T-helper 2 cell (primary cell): ENCODE data around the gene PTRHD1.
"Not testable (repeated sequence)": the region's sequence is repeated elsewhere in the genome, so short reads cannot be mapped to it uniquely, and the experiment has no call there.

ENCODE experiments used
- DNase-seq, 5 experiments: peaks; one replicate each; pipeline versions ENCODE4 v3.0.0 to v3.0.0-alpha.2; 2012 to 2022

PTRHD1 gene

GRCh38 chr2:24809316-24810007 lies 16.3 kb upstream of the PTRHD1 start:
- DNase-seq, result no peak

DNA sequence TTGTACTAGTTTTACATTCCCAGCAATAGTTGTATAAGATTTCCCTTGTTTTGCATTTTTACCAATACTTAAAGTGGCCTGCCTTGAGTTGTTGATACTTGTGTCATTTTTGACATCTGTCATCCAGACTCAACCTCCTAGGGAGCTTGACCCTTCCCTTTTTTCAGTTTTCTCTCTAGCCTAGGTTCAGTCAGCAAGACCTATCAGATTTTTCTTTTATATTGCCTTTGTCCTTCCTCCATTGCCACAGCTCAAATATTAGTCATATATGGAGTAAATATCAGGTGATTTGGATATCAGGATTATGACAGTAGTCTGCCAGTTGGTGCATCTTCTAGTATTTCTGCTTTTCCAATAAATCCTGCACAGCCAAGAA lies 13.5 kb upstream of the PTRHD1 start:
- no peak for DNase-seq

GRCh38 chr2:24805811-24806660 lies 12.8 kb upstream of the PTRHD1 start:
- DNase-seq, result not testable (repeated sequence)

- DNase-seq, result not testable (repeated sequence)
Measured at GRCh38 chr2:24800487-24800886, 7.3 kb upstream of the PTRHD1 start.

- DNase-seq, result no peak
Measured at GRCh38 chr2:24797644-24798043, 4.5 kb upstream of the PTRHD1 start.

DNA sequence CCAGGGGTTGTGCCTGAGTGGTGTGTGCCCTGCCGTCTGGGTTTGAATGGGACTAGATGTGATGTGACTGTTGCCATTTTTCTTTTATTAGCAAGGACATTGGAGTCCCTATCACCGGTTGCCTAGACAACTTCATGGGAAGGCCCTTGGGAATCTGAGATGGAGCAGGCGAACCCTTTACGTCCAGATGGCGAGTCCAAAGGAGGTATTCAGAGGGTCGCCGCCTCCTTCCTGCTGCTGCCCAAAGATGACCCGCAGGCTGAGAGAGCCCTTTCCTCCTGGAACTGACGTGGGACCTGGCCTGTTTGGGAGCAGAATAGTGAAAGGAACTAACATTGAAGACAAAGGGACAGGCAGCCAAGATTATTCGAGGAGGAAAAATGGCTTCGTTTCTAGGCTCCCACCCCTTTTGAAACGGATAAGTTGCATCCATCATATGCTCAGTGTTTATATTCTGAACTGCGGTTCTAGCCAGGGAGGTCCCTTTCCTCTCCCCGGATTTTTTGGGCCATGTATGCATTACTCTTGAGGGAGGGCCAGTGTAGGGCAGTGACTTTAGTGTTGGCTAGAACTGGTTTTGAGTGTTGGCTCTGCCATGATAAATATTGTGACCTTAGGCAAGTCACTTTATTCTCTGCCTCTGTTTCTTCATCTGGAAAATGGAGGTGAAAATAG lies 707 bp upstream of the PTRHD1 start:
- DNase-seq, result peak in 1 of 5 experiments; percentile 40

DNA sequence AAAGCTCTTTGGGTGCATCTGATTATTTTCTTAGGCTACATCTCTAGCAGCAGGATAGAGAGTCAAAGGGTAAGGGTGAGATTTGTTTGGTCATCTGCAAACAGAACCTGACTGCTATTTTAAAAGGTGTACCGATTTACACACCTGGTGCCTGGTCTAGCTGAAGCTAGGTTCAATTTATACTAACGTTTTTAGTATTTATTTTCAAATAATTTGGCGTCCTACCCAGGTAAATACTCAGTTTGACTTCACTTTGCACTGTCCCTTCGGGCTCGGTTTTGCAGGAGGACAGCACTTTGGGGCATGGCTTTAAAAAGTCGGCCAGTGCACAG lies 683 bp downstream of the PTRHD1 start:
- no peak for DNase-seq

DNA sequence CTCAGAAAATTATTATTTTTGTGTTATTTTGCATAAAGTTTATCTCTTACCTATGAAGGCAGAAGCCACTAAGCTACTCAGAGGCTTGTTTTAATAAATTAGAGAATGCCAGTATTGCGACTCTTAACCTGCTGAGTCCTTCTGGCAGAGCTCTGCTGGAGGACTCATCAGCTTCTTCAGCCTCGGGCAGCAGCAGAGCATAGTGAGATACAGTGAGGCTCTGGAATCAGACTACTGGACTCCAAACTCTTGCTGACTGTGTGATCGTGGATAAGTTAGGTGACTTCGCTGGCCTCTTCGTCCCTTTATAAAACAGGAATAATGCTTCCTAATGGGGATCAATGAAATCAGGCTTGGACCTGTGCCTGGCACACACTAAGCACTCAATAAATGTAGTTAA lies 1.7 kb downstream of the PTRHD1 start:
- DNase-seq, result no peak

DNA sequence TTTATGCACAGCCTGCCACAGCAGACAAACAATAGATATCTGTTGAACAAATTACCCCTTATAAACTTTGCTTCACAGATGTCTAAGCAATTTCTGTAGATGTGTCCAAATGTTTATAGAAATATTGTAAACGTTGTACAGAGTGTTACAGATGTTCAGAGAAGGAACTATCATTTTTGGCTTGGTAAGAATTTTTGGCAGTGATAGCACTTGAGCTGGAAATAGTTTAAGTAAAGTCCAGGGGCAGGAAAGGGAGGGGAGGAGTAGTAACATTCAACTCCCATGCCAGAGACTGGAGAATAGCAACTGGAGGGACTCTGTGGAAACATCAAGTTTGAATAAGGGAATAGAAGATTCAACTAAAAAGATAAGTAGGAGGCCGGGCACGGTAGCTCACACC lies 4.4 kb downstream of the PTRHD1 start:
- DNase-seq, result no peak

- no peak for DNase-seq
Measured at GRCh38 chr2:24787532-24787931, 5.7 kb downstream of the PTRHD1 start.

GRCh38 chr2:24785671-24786321 lies 7.4 kb downstream of the PTRHD1 start:
- no peak for DNase-seq

DNA sequence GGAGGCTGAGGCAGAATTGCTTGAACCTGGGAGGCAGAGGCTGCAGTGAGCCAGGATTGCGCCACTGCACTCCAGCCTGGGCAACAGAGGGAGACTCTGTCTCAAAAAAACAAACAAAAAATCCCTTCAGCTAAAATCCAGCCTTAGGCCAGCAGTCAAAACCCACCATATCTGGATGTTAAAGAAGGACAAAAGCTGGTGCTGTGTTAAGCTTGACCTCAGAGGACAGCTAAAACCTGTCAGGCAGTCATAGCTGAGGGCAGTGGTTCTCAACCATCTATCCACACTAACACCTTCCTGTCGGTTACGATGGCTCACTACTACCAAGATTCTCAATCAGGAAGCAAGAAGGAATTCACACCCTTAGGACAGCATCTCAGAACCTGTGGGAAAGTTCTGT lies 9.6 kb downstream of the PTRHD1 start:
- no peak for DNase-seq

- DNase-seq, result no peak
Measured at GRCh38 chr2:24779116-24779515, 14.1 kb downstream of the PTRHD1 start.

GRCh38 chr2:24774373-24774772 lies 18.8 kb downstream of the PTRHD1 start:
- no peak for DNase-seq

DNA sequence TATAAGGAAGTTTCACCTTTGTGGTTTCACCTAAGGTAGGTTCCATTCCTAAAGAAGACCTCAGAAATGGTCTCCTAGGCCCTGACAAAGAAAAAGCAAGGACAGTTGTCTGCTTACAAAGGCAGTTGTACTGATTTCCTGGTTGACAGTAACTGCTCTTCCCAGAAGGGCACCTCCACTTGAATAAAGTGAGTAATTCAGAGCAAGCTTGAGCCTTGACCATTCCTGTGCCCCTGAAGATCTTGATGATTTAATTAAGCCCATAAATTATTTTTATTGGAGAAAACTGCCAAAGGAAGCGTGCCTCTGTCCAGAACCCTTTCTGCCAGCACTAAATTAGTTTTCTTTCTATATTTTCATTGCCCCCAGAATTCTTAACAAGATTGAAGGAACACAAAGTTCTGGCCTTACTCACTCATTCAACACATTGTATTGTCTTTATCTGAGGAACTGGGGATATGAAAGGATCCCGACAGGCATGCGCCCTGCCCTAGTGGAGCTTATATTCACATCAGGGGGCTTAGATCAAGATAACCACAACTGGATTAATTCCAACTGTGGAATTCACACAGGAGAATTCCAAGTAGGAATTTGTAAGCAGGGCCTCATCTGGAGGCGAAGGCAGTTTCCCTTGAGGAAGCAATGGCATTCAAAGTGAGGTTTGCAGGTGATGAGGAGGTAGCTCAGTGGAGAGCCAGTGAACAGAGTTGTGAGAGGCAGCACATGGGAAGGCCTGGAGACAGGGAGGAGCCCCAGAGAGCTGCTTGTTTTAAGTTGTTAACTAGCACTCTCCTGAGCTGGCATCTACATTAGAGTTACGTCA lies 21.2 kb downstream of the PTRHD1 start:
- no peak for DNase-seq

DNA sequence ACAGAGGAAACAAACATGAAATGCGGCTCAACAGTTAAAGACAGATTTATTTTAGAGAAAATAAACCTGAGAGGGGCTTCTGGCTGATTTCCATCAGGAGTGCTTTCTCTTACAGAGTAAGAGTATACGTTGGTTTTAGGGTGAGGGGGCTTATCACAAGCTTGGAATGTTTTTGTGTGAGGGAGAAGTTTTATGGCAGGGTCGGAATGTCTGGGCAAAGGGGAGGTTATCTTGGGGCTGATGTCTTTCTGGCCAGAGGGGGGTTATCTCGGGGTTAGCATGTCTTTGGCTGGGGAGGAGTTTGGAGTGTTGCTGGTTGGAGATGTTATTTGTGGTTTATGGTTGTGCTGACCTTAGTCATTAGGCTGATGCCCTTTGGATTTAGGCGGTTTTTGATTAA lies 22.1 kb downstream of the PTRHD1 start:
- DNase-seq, result no peak

DNA sequence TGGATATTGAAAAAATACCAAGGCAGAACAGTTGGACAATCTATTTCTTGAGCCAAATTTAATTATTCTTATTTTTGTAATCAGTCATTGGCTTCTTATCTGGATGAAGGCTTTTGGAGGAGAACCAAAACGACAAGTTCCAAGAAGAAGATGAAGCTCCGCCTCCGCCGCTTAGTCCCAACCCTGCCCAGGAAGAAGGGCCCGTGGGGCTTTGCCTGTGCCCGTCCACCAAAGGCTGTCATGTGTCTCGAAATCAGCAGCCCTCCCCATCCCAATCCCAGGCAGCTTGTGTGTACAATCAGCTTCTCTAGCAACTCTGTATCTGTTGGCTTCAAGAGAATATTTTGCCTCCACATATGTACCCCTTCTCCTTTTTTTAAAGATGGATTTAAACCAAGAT lies 24.6 kb downstream of the PTRHD1 start:
- no peak for DNase-seq

DNA sequence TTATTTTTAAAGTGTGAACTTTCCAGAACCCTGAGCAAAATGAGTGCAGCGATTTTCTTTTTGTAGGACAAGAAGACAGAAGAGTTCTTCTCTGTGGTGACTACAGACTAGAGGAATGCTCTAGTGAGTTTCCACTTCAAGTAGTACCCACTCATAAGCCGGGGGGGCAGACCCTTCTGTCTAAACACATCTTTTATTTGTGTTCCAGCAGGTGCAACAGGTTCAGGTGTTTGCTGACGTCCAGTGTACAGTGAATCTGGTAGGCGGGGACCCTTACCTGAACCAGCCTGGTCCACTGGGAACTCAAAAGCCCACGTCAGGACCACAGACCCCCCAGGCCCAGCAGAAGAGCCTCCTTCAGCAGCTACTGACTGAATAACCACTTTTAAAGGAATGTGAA lies 25.2 kb downstream of the PTRHD1 start:
- DNase-seq, result no peak

DNA sequence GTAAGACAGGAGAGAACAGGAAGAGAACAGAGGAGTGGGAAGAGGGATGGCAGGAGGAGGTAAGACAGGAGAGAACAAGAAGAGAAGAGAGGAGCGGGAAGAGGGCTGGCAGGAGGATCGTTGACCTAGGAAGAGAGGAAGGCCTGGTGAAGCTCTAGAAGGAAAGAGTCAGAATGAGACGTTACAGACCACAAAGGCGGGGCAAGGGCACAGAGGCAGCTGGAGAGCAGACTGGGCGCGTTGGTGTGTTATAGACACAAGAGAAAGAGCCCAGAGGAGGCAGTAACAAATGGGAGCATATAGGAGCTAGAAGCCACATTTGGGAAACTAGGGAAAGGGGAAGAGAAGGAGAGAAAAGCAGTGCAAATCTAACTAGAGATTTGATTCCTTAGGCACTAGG lies 26.6 kb downstream of the PTRHD1 start:
- peak in 1 of 5 experiments; percentile 71 for DNase-seq

GRCh38 chr2:24763843-24764242 lies 29.3 kb downstream of the PTRHD1 start:
- no peak for DNase-seq

- DNase-seq, result no peak
Measured at GRCh38 chr2:24762518-24762917, 30.7 kb downstream of the PTRHD1 start.

DNA sequence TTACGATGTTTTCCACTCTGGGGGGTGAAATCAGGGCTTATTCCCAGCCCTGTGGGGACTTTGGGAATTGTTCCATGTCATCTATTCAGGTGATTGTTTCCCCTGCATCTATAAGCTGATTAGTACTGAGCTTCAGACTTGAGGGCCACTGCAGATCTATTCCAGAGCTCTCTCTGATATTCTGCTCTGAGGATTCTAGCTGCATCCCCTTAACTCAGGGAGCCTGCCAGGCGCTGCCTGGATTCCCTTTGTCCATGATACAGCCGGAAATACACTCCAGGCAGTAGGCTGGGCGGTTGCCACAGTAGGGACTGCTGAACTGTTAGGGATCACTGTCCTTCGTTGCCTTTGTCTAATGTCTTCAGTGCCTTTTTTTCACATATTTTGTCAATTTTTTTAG lies 31.3 kb downstream of the PTRHD1 start:
- DNase-seq, result no peak
